ENCODE measurements around the gene SERPINA12. TPM values are rescaled to one million over a fixed set of nuclear protein-coding genes. Genes with fewer than 3 reads are reported as not detected.

The SERPINA12 gene
- total and polyA plus RNA-seq, 2 of the 13 experiments (the other 11 are each of a cell fraction or from before 2014, with no cell fraction given) = 0.08 TPM; not detected in 1

GRCh38 chr14:94548131-94548998 is 39.1 kb upstream of the SERPINA12 start (continued):
- TF ChIP-seq LBX2 (CRISPR knock-in tag; IDR thresholded peaks at IDR 0.05; ENCODE audit: borderline replicate concordance) (no peak), TBX3 (IDR thresholded peaks at IDR 0.05; ENCODE audit: borderline replicate concordance) (no peak), KMT2A (CRISPR knock-in tag; IDR thresholded peaks at IDR 0.05) (no peak), HIC2 (CRISPR knock-in tag; IDR thresholded peaks at IDR 0.05; ENCODE audit: low read depth) (peak; percentile 57; the same call in 1 of the 2 replicates), SRY (CRISPR knock-in tag; IDR thresholded peaks at IDR 0.05) (no peak; the same call in 1 of the 2 replicates), ZNF446 (CRISPR knock-in tag; IDR thresholded peaks at IDR 0.05) (no peak), STAT5B (CRISPR knock-in tag; IDR thresholded peaks at IDR 0.05) (no peak), PBX2 (CRISPR knock-in tag; IDR thresholded peaks at IDR 0.05) (peak; percentile 3; the same call in 1 of the 2 replicates), ZHX2 (IDR thresholded peaks at IDR 0.05; ENCODE audit: low read depth) (no peak), ZHX2 (CRISPR knock-in tag; IDR thresholded peaks at IDR 0.05; ENCODE audit: borderline replicate concordance) (no peak), ZNF547 (CRISPR knock-in tag; IDR thresholded peaks at IDR 0.05) (no peak), ZNF740 (CRISPR knock-in tag; IDR thresholded peaks at IDR 0.05) (no peak), ZNF572 (CRISPR knock-in tag; IDR thresholded peaks at IDR 0.05) (no peak), ZNF687 (CRISPR knock-in tag; IDR thresholded peaks at IDR 0.05) (peak; percentile 96)

All from HepG2 (cell line).